H9 (cell line): ENCODE data around the gene KRTAP12-2. TPM values are rescaled to one million over a fixed set of nuclear protein-coding genes. Genes with fewer than 3 reads are reported as not detected.

Source experiments
- DNase-seq: peaks from one replicate; pipeline ENCODE4 v3.0.0-alpha.2; 2017
- H2AFZ ChIP-seq: one replicate; pipeline ENCODE4 v1.6.1; 2013; ENCODE audit warnings: mild to moderate bottlenecking, low read length, control low read depth, moderate library complexity
- H2AK5ac ChIP-seq: 2 replicates; pipeline ENCODE4 v1.6.1; 2013; ENCODE audit warnings: low read length, control low read depth, mixed read lengths; ENCODE audit not compliant: insufficient read length
- H2BK120ac ChIP-seq: one replicate; pipeline ENCODE4 v1.6.1; 2013; ENCODE audit warnings: low read depth, mild to moderate bottlenecking, low read length, control low read depth, inconsistent platforms; ENCODE audit not compliant: poor library complexity, severe bottlenecking
- H2BK12ac ChIP-seq: 2 replicates; pipeline ENCODE4 v1.6.1; 2013; ENCODE audit warnings: low read length, control low read depth, mixed read lengths, low read depth; ENCODE audit not compliant: insufficient read length
- H2BK15ac ChIP-seq: 2 replicates; pipeline ENCODE4 v1.6.1; 2013; ENCODE audit warnings: low read depth, low read length, control low read depth
- H2BK20ac ChIP-seq: one replicate; pipeline ENCODE4 v1.6.1; 2013; ENCODE audit warnings: low read depth, mild to moderate bottlenecking, low read length, control low read depth, inconsistent platforms; ENCODE audit not compliant: poor library complexity, severe bottlenecking
- H2BK5ac ChIP-seq: 2 replicates; pipeline ENCODE4 v1.6.1; 2013; ENCODE audit warnings: low read length, control low read depth, mixed read lengths; ENCODE audit not compliant: insufficient read length
- H3K14ac ChIP-seq: 2 replicates; pipeline ENCODE4 v1.6.1; 2013; ENCODE audit warnings: low read length, control low read depth; ENCODE audit not compliant: insufficient read depth
- H3K18ac ChIP-seq: 2 replicates; pipeline ENCODE4 v1.6.1; 2013; ENCODE audit warnings: low read depth, mild to moderate bottlenecking, mixed read lengths, low read length, control low read depth; ENCODE audit not compliant: insufficient read length
- H3K23ac ChIP-seq: 2 replicates; pipeline ENCODE4 v1.6.1; 2013; ENCODE audit warnings: low read length, control low read depth, mixed read lengths, low read depth; ENCODE audit not compliant: insufficient read length
- H3K23me2 ChIP-seq: 2 replicates; pipeline ENCODE4 v1.6.1; 2013; ENCODE audit warnings: low read depth, mild to moderate bottlenecking, mixed read lengths, low read length, control low read depth; ENCODE audit not compliant: insufficient read length, poor library complexity, severe bottlenecking
- H3K27ac ChIP-seq: 2 replicates; pipeline ENCODE4 v1.5.1; 2013; ENCODE audit warnings: low read length, control low read depth, mixed read lengths, low read depth; ENCODE audit not compliant: insufficient read length
- H3K27me3 ChIP-seq: 2 replicates; pipeline ENCODE4 v1.6.1; 2013; ENCODE audit warnings: low read length, control low read depth, inconsistent platforms; ENCODE audit not compliant: insufficient read depth
- H3K4ac ChIP-seq: 2 replicates; pipeline ENCODE4 v1.6.1; 2013; ENCODE audit warnings: low read depth, mild to moderate bottlenecking, control low read depth, inconsistent platforms, low read length, moderate library complexity
- H3K4me1 ChIP-seq: 2 replicates; pipeline ENCODE4 v1.6.1; 2013; ENCODE audit warnings: low read length, control low read depth, inconsistent platforms; ENCODE audit not compliant: insufficient read depth
- H3K4me2 ChIP-seq: 2 replicates; pipeline ENCODE4 v1.6.1; 2013; ENCODE audit warnings: low read length, control low read depth, mixed read lengths; ENCODE audit not compliant: insufficient read length, insufficient read depth
- H3K56ac ChIP-seq: 2 replicates; pipeline ENCODE4 v1.6.1; 2013; ENCODE audit warnings: low read depth, mild to moderate bottlenecking, mixed read lengths, low read length, control low read depth; ENCODE audit not compliant: insufficient read length
- H3K79me1 ChIP-seq: 2 replicates; pipeline ENCODE4 v1.6.1; 2013; ENCODE audit warnings: low read depth, mild to moderate bottlenecking, moderate library complexity, low read length, control low read depth, inconsistent platforms; ENCODE audit not compliant: insufficient read depth, poor library complexity, severe bottlenecking
- H3K79me2 ChIP-seq: 2 replicates; pipeline ENCODE4 v1.6.1; 2013; ENCODE audit warnings: low read length, control low read depth, inconsistent platforms; ENCODE audit not compliant: insufficient read depth
- H3K9ac ChIP-seq: 2 replicates; pipeline ENCODE4 v1.6.1; 2013; ENCODE audit warnings: low read length, control low read depth, mixed read lengths; ENCODE audit not compliant: insufficient read length; ENCODE audit errors: extremely low read depth
- H3K9me3 ChIP-seq: one replicate; pipeline ENCODE4 v1.6.1; 2013; ENCODE audit warnings: low read depth, low read length, inconsistent platforms; ENCODE audit not compliant: control insufficient read depth
- H3T11ph ChIP-seq: one replicate; pipeline ENCODE4 v1.6.1; 2013; ENCODE audit warnings: mild to moderate bottlenecking, low read length, control low read depth, inconsistent platforms
- H4K20me1 ChIP-seq: one replicate; pipeline ENCODE4 v1.6.1; 2013; ENCODE audit not compliant: control insufficient read depth, insufficient read length, insufficient read depth
- H4K5ac ChIP-seq: 2 replicates; pipeline ENCODE4 v1.6.1; 2013; ENCODE audit warnings: low read depth, mild to moderate bottlenecking, mixed read lengths, low read length, control low read depth; ENCODE audit not compliant: insufficient read length
- H4K8ac ChIP-seq: replicated peaks from 2 replicates; pipeline ENCODE4 v1.6.1; 2013; ENCODE audit warnings: low read length, control low read depth, mixed read lengths, low read depth; ENCODE audit not compliant: insufficient read length
- H4K91ac ChIP-seq: 2 replicates; pipeline ENCODE4 v1.6.1; 2013; ENCODE audit warnings: low read depth, mild to moderate bottlenecking, moderate library complexity, mixed read lengths, low read length, control low read depth; ENCODE audit not compliant: insufficient read length
- H3K27ac Mint-ChIP-seq, 3 experiments: 2 replicates in 2 of 3; 3 replicates in 1 of 3; pipeline ENCODE4 v1.8.0; 2020 to 2021; ENCODE audit warnings: mixed read lengths in 3 of 3, mild to moderate bottlenecking in 1 of 3, moderate library complexity in 1 of 3
- H3K27me3 Mint-ChIP-seq: 2 replicates; pipeline ENCODE4 v1.8.0; 2021; ENCODE audit warnings: low read depth, mild to moderate bottlenecking, moderate library complexity, mixed read lengths
- H3K36me3 Mint-ChIP-seq, 3 experiments: 2 replicates in 2 of 3; 3 replicates in 1 of 3; pipeline ENCODE4 v1.8.0; 2020 to 2021; ENCODE audit warnings: low read depth in 3 of 3, mixed read lengths in 3 of 3; ENCODE audit not compliant: insufficient read depth in 1 of 3
- H3K4me1 Mint-ChIP-seq, 2 experiments: 2 replicates each; pipeline ENCODE4 v1.8.0; 2020; ENCODE audit warnings: mixed read lengths in 2 of 2
- H3K4me3 Mint-ChIP-seq, 2 experiments: 2 replicates in 1 of 2; 3 replicates in 1 of 2; pipeline ENCODE4 v1.8.0; 2020 to 2021; ENCODE audit warnings: mild to moderate bottlenecking in 2 of 2, mixed read lengths in 2 of 2, moderate library complexity in 1 of 2
- H3K9me3 Mint-ChIP-seq, 2 experiments: 2 replicates in 1 of 2; 3 replicates in 1 of 2; pipeline ENCODE4 v1.8.0; 2020; ENCODE audit warnings: mild to moderate bottlenecking in 2 of 2, mixed read lengths in 2 of 2, moderate library complexity in 1 of 2
- WGBS: extraction: QIAGEN DNeasy Blood & Tissue Kit; methylation state at CpG from one replicate; pipeline ENCODE4 v1.1.7; 2013; ENCODE audit warnings: missing lambda C conversion rate, low lambda C conversion rate, mixed read lengths; ENCODE audit not compliant: insufficient read length; ENCODE audit errors: extremely low coverage; 5-methylcytosine and 5-hydroxymethylcytosine counted together
- total RNA-seq: library from RNA; stranded (reverse); gene quantifications from 2 replicates; pipeline ENCODE4 v1.2.1, GENCODE V29; 2021
- TF ChIP-seq, protein P1 (sequence below): fragments of 200-600 bp; sonication (generic); conservative IDR thresholded peaks from 3 replicates; pipeline ENCODE4 v1.8.0; 2021; ENCODE audit warnings: antibody characterized with exemption, mild to moderate bottlenecking

Gene KRTAP12-2
- total RNA-seq, 1 experiment from 2014 or later = not detected

DNA sequence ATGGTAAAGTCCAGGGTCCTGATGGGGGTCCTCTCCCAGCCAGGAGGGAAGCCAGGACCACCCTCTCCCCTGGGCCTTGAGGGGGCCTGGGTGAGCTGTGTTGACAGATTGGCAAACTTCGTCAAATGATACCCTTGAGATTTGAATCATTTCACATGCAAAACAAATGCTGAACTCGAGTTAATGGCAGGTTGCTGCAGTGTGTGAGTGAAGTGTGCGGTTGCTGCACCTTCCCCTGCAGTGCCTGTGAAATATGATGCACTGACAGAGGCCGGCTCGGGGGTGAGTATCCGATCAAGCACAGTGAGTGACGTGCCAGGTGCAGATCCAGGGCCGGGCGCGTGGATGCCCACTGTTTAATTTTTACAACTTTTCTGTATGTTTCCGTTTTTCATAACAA, 20.9 kb upstream of the KRTAP12-2 start:
- no peak overlapping the region for H2BK5ac ChIP-seq
- peak; percentile 19 for DNase-seq
- H2BK120ac ChIP-seq = no peak overlapping the region
- H3K4me2 ChIP-seq = no peak overlapping the region
- no peak overlapping the region for H3K56ac ChIP-seq
- no peaks in the 10 kb centered on the region for H3K9me3 ChIP-seq
- no peaks in the 10 kb centered on the region for H3K79me2 ChIP-seq
- no peak overlapping the region for H4K8ac ChIP-seq
- no peak overlapping the region for H3K9ac ChIP-seq
- TF ChIP-seq, protein P1, sequence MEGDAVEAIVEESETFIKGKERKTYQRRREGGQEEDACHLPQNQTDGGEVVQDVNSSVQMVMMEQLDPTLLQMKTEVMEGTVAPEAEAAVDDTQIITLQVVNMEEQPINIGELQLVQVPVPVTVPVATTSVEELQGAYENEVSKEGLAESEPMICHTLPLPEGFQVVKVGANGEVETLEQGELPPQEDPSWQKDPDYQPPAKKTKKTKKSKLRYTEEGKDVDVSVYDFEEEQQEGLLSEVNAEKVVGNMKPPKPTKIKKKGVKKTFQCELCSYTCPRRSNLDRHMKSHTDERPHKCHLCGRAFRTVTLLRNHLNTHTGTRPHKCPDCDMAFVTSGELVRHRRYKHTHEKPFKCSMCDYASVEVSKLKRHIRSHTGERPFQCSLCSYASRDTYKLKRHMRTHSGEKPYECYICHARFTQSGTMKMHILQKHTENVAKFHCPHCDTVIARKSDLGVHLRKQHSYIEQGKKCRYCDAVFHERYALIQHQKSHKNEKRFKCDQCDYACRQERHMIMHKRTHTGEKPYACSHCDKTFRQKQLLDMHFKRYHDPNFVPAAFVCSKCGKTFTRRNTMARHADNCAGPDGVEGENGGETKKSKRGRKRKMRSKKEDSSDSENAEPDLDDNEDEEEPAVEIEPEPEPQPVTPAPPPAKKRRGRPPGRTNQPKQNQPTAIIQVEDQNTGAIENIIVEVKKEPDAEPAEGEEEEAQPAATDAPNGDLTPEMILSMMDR = no peak
- H3K27ac Mint-ChIP-seq = no peak overlapping the region
- H3K23me2 ChIP-seq = no peaks in the 10 kb centered on the region
- H3K4me1 ChIP-seq = peaks cover 5% of the 10 kb centered on the region; the same call in 1 of the 2 replicates
- no peak overlapping the region for H2BK12ac ChIP-seq
- no peak overlapping the region for H3T11ph ChIP-seq
- no peak overlapping the region for H4K91ac ChIP-seq
- H3K4ac ChIP-seq = no peak overlapping the region
- H3K36me3 Mint-ChIP-seq = peaks cover 0 to 5% (median 2%) of the 10 kb centered on the region in 3 experiments; a peak in 5 of 7 replicates
- H3K23ac ChIP-seq = no peak overlapping the region
- no peak overlapping the region for H2BK20ac ChIP-seq
- no peak overlapping the region for H3K14ac ChIP-seq
- no peak overlapping the region for H2AFZ ChIP-seq
- H4K5ac ChIP-seq = no peak overlapping the region
- H3K27ac ChIP-seq = no peak overlapping the region
- peaks cover 28 to 29% of the 10 kb centered on the region in 2 experiments for H3K4me1 Mint-ChIP-seq
- no CpG with 5 or more reads among the region's 11 CpGs for WGBS
- H3K4me3 Mint-ChIP-seq = no peak overlapping the region
- no peaks in the 10 kb centered on the region for H4K20me1 ChIP-seq
- no peaks in the 10 kb centered on the region for H3K79me1 ChIP-seq
- H3K27me3 ChIP-seq = no peaks in the 10 kb centered on the region
- H2AK5ac ChIP-seq = no peak overlapping the region
- H3K18ac ChIP-seq = no peak overlapping the region
- peaks cover 8% of the 10 kb centered on the region in 2 experiments for H3K9me3 Mint-ChIP-seq
- peaks cover 20% of the 10 kb centered on the region for H3K27me3 Mint-ChIP-seq
- no peak overlapping the region for H2BK15ac ChIP-seq
